Measurements from ENCODE around the gene KRTAP4-6.
"Not testable (repeated sequence)": the region's sequence is repeated elsewhere in the genome, so short reads cannot be mapped to it uniquely, and the experiment has no call there.

The KRTAP4-6 gene

DNA sequence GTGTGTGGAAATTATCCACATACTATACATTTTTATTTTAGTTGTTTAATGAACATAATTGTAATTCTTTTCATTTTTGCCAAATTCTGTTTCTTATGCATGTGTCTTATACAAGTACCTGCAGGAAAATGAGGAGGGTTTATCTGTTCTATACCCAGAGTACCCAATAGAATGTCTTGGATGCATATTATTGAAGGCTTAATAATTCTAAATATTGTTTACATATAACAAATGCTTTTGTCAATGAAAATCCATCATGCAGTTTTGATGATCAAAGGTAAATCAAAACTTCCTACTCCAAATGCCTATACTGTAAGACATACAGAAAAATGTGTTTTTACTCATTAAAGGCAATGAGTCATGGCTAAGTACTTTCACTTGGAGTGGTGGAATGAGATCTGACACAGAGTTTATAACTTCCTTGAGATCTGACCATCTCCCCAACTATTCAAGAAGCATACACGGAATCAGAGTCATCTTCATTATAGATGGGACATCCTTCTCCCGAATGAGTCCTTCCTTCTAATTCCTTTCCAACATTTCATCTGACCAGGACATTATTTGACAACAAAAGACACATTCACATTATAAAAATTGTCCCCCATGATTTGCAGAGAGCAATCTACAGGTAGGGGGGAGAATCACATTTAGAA, 35.8 kb downstream of the KRTAP4-6 start:
- not testable (repeated sequence) for DNase-seq

GRCh38 chr17:41103896-41104295, 36.4 kb downstream of the KRTAP4-6 start:
- no peak for DNase-seq

- DNase-seq, result no peak
These were observed 38.6 kb downstream of the KRTAP4-6 start, which contains the start of gene KRTAP4-16 for GRCh38 chr17:41101586-41102259. TSS of gene KRTAP4-16 (minus strand) at chr17:41102209. CDS start at chr17:41102209, 0 bp downstream.

DNA sequence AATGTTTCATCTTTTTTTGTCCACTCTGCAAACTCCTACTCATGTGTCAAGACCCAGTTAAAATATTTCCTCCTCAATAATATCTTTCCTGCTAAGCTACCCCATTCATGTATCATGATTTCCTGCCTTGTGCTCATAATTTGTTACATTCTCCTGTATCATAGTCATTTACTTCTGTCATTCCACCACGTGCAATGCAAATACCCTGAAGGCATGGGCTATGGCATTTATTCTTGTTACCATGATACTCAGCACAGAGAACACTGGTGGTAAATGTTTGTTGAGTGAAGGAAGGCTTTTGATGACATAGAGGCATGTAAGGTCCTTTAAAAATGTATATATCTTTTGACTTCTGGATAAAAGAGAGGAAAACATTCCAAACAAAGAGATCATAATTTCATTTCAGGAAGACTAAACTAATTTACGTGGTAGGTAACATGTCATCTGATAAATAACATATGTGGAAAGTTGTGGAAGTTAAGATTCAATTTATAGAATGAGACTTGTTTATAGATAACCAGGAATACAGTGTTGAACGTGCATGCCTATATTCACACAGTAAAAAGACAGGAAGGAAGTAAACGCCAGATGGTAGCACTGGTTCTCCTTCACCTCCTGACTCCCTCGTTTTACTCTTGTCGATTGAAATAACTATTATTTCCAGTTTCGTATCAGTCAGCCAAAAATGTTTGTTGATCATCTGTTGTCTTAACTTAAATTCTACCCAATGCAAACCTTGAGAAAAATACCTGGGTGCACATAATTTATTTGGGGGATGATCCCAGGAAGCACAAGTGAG, 40.5 kb downstream of the KRTAP4-6 start:
- DNase-seq, result not testable (repeated sequence)

DNA sequence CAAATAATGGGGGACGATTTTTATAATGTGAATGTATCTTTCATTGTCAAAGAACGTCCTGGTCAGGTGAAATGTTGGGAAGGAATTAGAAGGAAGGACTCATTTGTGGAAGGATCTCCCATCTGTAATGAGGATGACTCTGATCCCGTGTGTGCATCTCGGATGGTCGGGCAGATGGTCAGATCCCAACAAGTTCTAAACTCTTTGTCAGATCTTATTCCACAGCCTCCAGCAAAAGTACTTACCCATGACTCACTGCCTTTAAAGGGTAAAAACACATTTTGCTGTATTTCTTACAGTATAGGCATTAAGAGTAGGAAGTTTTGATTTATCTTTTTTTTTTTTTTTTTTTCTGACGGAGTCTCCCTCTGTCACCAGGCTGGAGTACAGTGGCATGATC, 41.9 kb downstream of the KRTAP4-6 start:
- no peak for DNase-seq

DNA sequence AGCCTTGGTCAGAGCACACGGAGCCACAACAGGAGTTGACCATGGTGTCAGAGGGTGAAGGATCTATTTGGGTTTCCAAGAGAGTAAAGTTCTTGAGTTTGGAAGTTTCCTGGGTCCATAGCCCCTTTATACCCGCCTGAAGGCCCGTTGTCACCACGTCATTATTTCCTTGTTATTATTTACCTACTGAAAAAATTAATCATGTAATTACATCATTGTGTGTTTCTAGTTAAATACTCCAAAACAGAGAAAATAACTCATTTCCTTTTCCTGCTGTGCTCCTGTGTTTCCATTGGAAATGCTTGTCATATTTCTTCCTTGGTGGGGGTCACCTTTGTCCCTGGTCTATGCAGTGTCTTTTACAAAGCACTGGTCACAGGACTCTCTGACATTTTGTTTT, 42.3 kb downstream of the KRTAP4-6 start, which contains the start of gene KRTAP4-8:
TSS of gene KRTAP4-8 (minus strand) at position 101 of the 400 bp plus-strand sequence. CDS start at position 43, 58 bp downstream.
- DNase-seq, result no peak

- no peak for DNase-seq
These were observed 44.3 kb downstream of the KRTAP4-6 start for GRCh38 chr17:41096055-41096454.

Measured in activated naive CD4-positive, alpha-beta T cell treated with anti-CD3 and anti-CD28 coated beads, Interleukin-2, amount 50 U/mL, for 16 hours (primary cell).